GM18505 (cell line): ENCODE results near the gene RSKR.
A peak's percentile ranks its signal among the peaks of the same experiment; 100 is the strongest.

Source experiments
- ATAC-seq: cut with Tn5 transposase; IDR thresholded peaks from one replicate; pipeline ENCODE4 v1.9.1; 2021; ENCODE audit not compliant: unreplicated experiment
- POLR2A ChIP-seq: IDR thresholded peaks from 4 replicates; pipeline ENCODE4 v1.6.1; 2011; ENCODE audit warnings: borderline replicate concordance; ENCODE audit not compliant: insufficient read depth, insufficient read length; ENCODE audit errors: extremely low read depth

Gene RSKR

DNA sequence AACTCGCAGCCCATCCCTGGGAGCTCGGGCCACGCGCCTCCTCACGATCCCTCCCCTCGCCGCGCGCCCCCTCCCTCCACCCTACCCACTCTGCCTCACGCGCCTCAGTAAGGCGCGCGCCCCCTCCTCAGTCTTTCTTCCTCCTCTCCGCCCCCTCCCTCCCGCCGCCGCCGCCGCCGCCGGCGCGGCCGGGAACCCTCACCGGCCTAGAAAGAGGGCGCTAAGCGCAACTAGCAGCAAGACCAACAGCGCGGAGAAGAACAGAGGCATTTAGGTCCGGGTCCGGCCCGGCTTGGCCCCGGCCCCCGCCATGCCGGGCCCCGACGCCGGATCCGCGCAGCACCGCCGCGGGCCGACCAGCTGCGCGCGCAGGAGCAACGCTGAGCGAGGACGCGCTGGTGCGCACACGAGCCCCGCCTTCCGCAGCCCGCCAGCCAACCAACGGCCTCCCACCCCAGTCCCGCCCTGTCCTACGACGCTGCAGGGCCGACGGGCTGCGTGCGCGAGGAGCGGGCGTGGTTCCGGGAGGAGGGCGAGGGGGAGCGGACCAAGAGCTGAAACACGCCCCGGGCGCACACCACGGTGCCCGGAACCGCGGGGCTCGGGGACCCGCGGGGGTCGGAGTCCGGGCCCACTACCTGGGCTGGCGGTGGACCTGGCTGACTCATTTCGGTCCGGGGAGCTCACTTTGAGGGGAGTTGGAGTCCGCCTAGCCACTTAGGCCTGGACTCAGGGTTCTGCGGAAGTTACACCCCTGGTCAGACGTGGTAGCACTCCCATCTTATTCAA, 31.0 kb upstream of the RSKR start, which contains the start of gene BLTP2:
TSS of gene BLTP2 (minus strand) at position 372 of the 789 bp plus-strand sequence. CDS start at position 270, 102 bp downstream.
- peak; percentile 92 for ATAC-seq
- peak; percentile 87 for TF ChIP-seq POLR2A

DNA sequence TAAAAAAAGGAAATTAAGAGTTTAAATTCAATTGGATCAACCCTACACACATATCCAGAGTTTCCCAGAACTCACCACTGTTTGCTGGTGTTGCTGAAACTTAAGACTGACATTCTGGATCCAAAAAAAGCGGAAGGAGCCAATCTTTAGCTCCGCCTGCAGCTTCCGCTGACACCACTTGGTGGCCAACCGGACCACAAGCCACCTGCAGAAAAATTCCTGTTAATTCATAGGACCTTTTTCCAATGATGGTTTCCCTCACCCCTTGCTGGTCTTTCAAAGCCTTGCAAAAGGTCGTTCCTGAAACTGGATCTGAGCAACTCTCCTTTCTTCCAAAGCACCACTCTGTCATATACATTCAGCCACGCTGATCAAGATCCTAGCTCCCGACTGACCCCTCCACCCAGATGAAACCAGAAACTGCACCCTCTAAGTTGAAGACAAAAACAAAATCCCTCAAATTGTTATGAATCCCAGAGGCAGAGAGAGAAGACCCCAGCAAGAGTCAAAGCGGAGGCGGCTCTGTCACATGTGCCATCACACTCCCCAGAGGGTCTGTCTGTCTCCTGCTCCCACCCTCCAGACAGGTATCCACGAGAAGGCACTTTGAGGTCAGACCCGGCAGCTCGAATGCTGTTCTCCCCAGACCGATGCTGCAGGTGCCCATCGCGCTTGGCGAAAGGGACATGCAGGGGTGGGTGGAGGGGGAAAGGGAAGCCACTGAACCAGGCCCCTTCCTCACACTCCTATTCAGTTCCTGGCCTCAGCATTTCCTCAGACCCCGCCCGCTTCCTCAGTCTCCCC, 30.2 kb upstream of the RSKR start:
- ATAC-seq, result peak; percentile 9
- peak; percentile 37 for TF ChIP-seq POLR2A

DNA sequence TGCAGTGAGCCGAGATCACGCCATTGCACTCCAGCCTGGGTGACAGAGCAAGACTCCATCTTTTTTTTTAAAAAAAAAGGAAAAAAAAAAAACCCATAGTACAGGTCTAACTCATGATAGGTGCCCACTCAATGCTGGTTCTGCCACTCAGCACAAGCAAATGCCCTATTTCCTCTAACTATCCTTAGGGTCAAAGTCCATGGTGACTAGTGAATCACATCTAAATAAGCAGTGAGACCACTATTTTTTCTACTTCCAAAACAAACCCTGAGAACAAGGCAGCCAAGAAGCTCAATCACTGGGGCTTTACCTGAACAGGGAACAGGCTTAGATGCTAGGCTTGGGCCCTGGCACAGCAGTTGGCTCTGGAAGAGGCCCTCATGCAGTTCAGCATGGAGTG, 27.6 kb upstream of the RSKR start:
- TF ChIP-seq POLR2A, result no peak
- ATAC-seq, result no peak

DNA sequence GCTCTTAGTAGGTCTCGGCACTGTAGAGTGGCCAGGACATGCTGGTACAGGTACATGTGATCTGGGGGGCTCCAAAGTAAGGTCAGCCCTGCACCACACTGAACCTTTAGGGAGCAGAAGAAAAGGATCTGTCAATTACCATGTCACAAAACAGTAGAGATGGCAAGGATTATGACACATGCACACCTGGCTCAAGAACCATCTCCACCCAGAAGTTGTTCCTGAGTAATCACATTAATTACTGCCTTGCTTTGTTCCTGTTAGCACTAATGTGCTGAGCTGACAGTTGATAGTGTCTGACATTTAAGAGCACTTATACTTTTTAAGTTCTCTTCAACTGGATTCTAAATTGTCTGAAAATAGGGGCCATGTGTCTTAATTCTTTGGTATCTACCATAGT, 21.5 kb upstream of the RSKR start:
- TF ChIP-seq POLR2A, result no peak
- ATAC-seq, result no peak

DNA sequence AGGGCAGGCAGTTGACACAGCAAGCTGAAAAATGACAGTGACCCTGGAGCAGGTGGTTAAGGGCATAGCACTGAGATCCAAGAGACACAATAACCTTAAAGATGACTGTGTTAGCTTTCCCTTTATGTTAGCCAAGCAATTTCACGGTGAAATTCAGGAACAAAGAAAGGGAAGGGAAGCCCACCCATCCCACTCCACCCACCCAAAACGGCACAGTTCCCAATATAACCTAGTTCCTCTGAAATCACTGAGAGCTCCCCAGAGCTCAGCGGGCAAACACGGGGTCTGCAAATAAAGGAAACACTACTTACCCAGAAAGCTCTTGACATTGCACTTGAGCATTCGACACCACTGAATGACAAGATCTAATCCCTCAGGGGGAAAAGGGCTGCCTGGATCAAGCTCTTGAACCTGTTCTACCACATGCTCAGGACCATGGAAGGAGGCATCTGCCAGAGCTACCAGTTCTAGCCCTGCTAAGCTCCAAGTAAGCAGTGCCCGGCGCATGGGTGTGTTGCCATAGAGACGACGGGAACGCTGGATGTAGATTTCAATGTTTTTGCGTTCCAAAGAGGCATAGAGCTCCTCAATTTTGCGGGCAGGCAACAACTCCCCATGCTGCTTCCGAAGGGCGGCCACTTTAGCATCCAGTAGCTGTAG, 20.4 kb upstream of the RSKR start:
- ATAC-seq, result no peak
- no peak for TF ChIP-seq POLR2A

DNA sequence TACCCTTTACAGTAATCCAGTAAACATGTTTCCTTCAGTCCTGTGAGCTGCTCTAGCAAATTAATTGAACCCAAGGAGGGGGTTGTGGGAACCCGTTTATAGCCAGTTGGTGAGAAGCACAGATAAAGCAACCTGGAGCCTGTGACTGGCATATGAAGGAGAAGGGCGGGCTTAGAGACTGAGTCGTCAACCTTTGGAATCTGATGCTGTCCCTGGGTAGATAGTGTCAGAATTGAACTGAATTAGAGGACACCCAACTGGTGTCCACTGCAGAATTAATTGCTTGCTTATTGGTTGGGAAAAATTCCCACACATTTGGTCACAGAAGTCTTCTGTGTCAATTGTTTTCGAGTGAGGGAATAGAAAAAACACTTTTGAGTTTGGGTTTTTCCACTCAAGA, 12.8 kb upstream of the RSKR start:
- no peak for ATAC-seq
- TF ChIP-seq POLR2A, result no peak

DNA sequence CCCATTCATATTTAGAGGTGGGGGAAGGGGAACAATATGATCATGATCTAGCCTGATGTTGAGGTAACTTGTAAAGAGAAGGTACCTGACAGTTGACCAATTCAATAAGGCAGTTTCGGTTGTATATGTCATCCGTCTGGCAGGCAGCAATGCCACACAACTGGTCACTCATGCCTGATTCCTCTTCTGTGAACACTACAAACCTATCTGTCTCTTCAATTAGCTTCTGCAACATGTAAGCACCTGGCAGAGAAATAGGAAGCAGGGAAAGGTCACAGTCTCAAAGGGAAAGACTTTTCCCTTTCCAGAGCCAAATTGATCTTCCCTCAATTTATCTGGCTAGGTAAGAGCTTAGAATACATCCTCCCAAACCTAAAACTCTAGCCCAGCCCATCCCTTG, 10.2 kb upstream of the RSKR start:
- ATAC-seq, result no peak
- no peak for TF ChIP-seq POLR2A

DNA sequence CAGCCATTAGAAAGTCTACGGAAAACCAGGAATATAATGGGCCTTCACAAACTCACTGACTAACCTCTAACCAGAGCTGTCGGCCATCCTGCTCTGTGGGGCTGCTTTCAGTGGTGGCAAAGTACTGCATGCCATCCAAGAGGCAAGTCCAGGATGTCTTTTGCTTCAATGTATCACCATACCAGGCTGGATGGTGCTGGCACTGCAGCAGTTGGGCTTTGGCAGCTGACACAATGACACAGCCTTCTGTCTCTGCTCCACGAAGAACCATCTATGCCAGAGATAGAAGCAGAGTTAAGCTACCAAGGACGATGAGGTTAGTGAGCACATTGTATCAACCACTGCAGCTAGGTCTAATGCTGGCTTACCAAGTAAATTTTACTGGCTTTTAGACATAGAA, 9.7 kb upstream of the RSKR start:
- no peak for TF ChIP-seq POLR2A
- ATAC-seq, result no peak

DNA sequence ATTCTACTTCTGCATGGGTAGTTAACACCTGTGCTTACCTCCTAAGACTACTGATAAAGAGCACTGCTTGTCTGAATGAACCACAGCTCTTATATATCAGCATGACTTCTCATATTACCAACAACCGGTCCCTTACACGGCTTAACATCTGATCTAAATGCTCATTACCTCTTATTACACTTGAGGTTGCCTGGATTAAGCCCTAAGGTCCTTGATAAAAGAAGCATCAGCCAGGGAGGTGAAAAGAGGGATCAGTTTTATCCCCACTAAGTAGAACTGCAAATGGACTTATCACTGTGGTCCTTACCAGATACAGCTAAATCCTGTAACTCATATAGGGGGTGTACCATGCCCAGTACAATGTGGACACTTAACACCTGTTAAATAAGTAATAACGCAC, 8.2 kb upstream of the RSKR start:
- TF ChIP-seq POLR2A, result no peak
- ATAC-seq, result no peak

DNA sequence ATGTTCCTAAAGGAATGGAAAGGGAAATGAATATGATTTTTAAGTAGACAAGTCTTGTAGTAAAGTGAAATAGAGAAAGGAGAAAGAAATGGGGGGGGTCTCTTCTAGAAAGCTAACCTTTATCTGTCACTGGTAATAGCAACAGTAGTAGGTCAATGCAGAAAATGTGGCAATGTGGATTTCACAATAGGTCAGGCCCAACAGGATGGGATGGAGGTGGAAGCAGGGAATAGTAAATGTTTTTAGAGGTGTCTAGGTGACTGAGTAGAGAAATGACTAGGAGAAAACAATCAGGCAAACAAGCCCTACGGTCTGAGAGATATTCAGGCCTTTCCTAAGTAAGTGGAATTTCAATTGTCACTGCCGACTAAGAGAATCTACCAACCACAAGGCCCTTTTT, 6.0 kb upstream of the RSKR start:
- ATAC-seq, result no peak
- TF ChIP-seq POLR2A, result no peak

DNA sequence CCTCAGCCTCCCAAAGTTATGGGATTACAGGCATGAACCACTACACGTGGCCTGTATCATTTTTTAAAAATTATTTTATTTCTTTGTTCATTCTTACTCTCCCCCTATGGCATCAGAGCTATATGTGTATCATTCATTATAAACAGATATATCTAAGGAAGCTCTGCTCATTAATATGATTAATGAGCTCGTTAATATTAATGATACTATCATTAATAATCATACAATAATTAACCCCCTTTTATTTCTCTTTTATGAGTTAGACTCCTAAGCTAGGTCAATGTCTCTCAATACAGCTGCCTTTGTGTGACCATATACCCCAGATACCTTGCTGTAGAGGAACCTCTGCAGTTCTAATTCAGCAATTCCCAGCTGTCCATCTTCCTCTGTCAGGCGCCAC, 4.5 kb upstream of the RSKR start:
- TF ChIP-seq POLR2A, result no peak
- ATAC-seq, result no peak

DNA sequence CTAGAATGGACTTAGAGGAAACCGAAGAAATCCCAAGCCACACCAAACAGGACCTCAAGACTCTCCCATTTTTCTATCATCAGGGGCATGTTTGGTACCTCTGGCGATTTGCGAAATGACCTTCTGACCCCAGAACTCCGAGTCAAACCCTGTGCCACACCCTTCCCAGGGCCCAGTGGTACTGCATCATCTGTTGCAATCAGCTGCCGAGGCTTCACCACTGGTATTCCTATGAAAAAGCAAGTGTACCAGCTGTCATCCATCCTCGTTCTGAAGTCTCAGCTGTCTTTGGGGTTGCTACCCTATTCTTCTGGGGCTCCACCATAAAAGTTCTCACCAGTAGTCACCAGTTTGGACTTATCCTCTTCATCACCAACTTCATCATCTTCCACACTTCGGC, 2.3 kb upstream of the RSKR start:
- TF ChIP-seq POLR2A, result no peak
- ATAC-seq, result no peak

DNA sequence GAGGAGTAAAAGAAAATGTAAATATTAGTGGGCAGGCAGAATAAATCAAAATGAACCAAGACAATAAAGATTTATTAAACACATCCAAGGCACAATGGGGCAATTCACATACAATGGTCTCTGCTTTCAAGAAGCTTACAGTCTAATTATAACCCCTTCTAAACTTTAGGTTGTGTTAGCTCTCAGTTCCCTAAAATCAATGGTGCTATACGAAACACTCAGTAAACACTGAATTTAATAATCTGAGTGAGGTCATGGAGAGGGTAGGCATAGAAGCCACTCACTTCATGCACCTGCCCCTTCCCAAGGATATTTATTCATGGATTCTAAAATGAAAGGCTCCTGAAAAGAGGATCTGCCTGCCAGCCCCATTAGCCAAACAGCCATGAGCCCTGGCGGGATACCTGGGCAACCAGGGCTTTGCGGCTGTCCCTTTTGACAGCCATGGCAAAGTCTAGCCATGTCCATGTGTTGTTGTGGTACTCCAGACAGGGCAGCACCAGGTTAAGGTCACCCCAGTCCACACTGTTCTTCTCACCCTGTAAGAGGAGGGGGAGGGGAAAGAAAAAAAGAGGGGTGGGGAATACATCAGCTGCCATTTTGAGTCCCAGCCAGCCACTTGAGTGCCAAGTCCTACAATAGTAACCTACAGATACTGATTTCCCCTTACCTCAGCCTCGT, 1.4 kb upstream of the RSKR start:
- no peak for ATAC-seq
- TF ChIP-seq POLR2A, result no peak
